ENCODE measurements around the gene SCGB3A1. TPM values are rescaled to one million over a fixed set of nuclear protein-coding genes. Genes with fewer than 3 reads are reported as not detected.

SCGB3A1 gene
- total RNA-seq, 2 experiments from 2014 or later: not detected

- Mint-ChIP-seq H3K36me3 (ENCODE audit: low read depth) (no peaks in the 10 kb centered on the region), H3K4me3 (no peak overlapping the region), H3K4me1 (peaks cover 3% of the 10 kb centered on the region), H3K9me3 (ENCODE audit: low read depth) (no peaks in the 10 kb centered on the region), H3K27me3 (no peaks in the 10 kb centered on the region), H3K27ac (no peak overlapping the region)
- ATAC-seq (no peak), DNase-seq (no peak)
- intact Hi-C loops (cut with DNase I, micrococcal nuclease): no loop called here
- POLR2A ChIA-PET: no interaction called here
- CTCF ChIA-PET: no interaction called here
Observed at GRCh38 chr5:180623411-180623834, 32.1 kb upstream of the SCGB3A1 start.

GRCh38 chr5:180622910-180623309, 31.6 kb upstream of the SCGB3A1 start:
- H3K27me3 Mint-ChIP-seq: no peaks in the 10 kb centered on the region
- no peak overlapping the region for H3K4me3 Mint-ChIP-seq
- POLR2A ChIA-PET: no interaction called here

DNA sequence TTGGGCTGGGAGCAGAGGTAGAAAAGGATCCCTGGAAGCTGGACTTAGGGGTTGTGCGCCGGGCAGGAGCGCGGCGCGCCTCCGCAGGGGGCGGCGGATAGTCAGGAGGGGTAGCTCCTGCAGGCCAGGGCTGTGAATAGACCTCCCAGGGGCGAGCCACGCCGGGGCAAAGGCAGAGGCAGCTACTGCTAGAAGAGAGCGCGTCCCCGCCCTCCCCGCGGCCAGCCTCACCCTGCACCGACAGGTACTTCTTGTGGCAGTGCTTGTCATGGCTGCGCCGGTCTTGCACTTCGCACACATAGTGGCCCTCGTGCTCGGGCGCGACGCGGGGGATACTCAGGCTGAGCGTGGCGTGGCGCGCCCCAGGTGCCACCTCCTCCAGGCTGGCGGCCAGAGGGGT, 30.0 kb upstream of the SCGB3A1 start:
- Mint-ChIP-seq H3K27me3 (no peaks in the 10 kb centered on the region), H3K4me3 (no peak overlapping the region), H3K9me3 (ENCODE audit: low read depth) (no peaks in the 10 kb centered on the region), H3K4me1 (peaks cover 3% of the 10 kb centered on the region), H3K36me3 (ENCODE audit: low read depth) (no peaks in the 10 kb centered on the region), H3K27ac (no peak overlapping the region)
- ATAC-seq (no peak), DNase-seq (no peak)
- POLR2A ChIA-PET: no interaction called here
- CTCF ChIA-PET: no interaction called here
- intact Hi-C loops (cut with DNase I, micrococcal nuclease): no loop called here

More at GRCh38 chr5:180622910-180623309, 31.6 kb upstream of the SCGB3A1 start:
- Mint-ChIP-seq H3K9me3 (ENCODE audit: low read depth) (no peaks in the 10 kb centered on the region), H3K27ac (no peak overlapping the region), H3K36me3 (ENCODE audit: low read depth) (no peaks in the 10 kb centered on the region), H3K4me1 (peaks cover 3% of the 10 kb centered on the region)
- no peak for ATAC-seq
- CTCF ChIA-PET: no interaction called here
- intact Hi-C loops (cut with DNase I, micrococcal nuclease): no loop called here
- DNase-seq: no peak

DNA sequence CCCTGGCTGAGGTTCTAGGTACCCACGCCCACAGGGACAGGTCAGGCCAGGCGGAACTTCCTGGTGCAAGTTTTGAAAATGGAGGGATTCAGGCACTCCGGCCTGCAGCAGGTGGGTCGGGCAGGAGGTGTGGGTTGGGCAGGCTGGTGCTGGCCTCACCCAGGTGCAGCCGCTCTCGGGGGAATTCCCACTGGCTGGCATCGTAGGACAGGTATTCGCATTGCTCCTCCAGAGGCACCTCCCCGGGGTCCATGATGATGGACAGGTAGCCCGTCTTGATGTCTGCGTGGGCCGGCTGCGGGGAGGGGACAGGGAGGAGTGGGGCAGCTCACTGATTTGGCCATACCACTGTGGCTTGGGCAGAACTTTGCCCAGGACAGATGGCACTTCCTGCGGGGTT, 28.7 kb upstream of the SCGB3A1 start:
- Mint-ChIP-seq H3K9me3 (ENCODE audit: low read depth) (no peaks in the 10 kb centered on the region), H3K36me3 (ENCODE audit: low read depth) (no peaks in the 10 kb centered on the region), H3K27ac (no peak overlapping the region), H3K27me3 (no peaks in the 10 kb centered on the region), H3K4me3 (no peak overlapping the region), H3K4me1 (peaks cover 3% of the 10 kb centered on the region)
- intact Hi-C loops (cut with DNase I, micrococcal nuclease): no loop called here
- ChIA-PET POLR2A (no interaction called here), CTCF (no interaction called here)
- DNase-seq (no peak), ATAC-seq (no peak)

DNA sequence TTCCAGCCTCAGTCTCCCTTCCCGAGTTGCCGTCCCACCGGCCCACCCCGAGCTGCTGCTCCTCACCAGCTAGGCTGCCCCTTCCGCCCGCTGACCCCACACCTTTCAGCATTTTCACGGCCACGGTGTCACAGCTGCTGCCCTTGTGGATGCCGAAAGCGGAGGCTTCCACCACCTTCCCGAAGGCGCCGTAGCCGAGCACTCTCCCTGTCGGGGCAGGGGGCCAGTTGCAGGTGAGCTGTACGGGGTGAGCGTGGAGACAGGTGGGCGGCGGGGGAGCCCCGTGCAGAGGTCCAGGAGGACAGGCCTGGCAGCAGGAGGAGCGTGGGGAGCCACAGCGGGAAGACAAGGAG, 28.2 kb upstream of the SCGB3A1 start:
- no peak overlapping the region for H3K4me3 Mint-ChIP-seq
- peaks cover 3% of the 10 kb centered on the region for H3K4me1 Mint-ChIP-seq
- no peaks in the 10 kb centered on the region for H3K9me3 Mint-ChIP-seq (ENCODE audit: low read depth)
- no peaks in the 10 kb centered on the region for H3K27me3 Mint-ChIP-seq
- no peak for ATAC-seq
- H3K36me3 Mint-ChIP-seq (ENCODE audit: low read depth): no peaks in the 10 kb centered on the region
- ChIA-PET CTCF (interaction anchor here (0.5 to 1.0 kb wide), 3 partner anchors 99 to 410 kb away, joined by 3 read pairs; no protein-coding TSS in a partner anchor), POLR2A (no interaction called here)
- H3K27ac Mint-ChIP-seq: no peak overlapping the region
- intact Hi-C loops (cut with DNase I, micrococcal nuclease): no loop called here
- DNase-seq: no peak

DNA sequence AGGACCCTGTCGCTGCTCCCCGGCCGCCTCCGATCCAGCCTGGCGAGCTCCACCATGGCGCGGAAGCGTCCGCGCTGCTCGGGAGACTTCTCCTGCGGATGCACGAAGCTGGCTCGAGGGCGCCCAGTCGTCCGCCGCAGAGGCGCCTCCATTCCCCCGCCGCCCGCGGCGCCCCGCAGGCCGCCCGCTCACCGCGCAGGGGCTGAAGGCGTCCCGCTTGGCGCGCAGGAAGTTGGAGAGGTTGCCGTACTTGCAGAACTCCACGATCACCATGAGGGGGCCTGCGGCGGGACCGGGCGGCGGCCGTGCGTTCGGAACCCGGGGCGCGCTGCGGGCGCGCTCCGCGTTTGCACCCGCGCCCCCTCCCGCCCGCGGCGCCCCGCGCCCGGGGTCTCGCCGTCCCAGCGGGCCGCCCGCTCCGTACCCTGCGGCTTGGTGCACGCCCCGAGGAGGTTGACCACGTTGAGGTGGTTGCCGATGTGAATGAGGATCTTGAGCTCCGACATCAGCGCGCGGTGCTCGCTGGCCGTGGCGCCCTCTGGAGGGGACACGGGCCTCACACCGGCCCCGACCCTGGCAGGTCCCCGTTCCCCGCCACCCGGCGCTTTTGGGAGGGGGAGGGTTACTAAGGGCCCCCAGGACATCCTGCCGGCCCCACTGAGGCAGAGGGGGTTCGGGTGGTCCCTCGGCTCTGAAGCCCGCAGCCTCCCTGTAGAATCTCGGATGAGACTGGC, 27.7 kb upstream of the SCGB3A1 start:
- CTCF ChIA-PET: interaction anchor here (0.5 to 1.0 kb wide), 4 partner anchors 99 to 409 kb away, joined by 3 read pairs; no protein-coding TSS in a partner anchor
- DNase-seq: peak; percentile 65
- H3K9me3 Mint-ChIP-seq (ENCODE audit: low read depth): no peaks in the 10 kb centered on the region
- H3K27ac Mint-ChIP-seq: no peak overlapping the region
- peak; percentile 80 for ATAC-seq
- peaks cover 3% of the 10 kb centered on the region for H3K4me1 Mint-ChIP-seq
- no peaks in the 10 kb centered on the region for H3K36me3 Mint-ChIP-seq (ENCODE audit: low read depth)
- peak overlapping the region; percentile 39 for H3K4me3 Mint-ChIP-seq
- POLR2A ChIA-PET: interaction anchor here (0.5 kb wide), 1 partner anchor 573 kb away, joined by 4 read pairs; no protein-coding TSS in a partner anchor
- H3K27me3 Mint-ChIP-seq: no peaks in the 10 kb centered on the region
- intact Hi-C loops (cut with DNase I, micrococcal nuclease): no loop called here

DNA sequence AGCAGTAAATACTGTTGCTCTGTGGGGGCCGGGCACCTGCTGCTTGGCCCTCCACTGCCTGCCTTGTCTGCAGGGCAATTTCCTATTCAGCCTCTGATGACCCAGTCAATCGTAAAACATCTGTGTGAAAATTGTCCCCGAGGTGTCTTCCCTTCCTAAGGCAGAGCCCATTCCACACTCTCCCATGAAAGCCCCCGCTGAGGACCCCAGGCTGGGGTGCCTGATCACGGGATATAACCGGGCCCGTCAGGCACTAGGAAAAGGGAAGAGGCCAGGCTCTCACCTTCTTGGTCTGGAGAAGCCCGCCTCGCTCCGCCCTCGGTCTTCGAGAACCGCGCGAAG, 27.2 kb upstream of the SCGB3A1 start:
- ChIA-PET POLR2A (interaction anchor here (0.5 kb wide), 1 partner anchor 573 kb away, joined by 4 read pairs; no protein-coding TSS in a partner anchor), CTCF (interaction anchor here (0.8 to 1.0 kb wide), 2 partner anchors 100 to 118 kb away, joined by 3 read pairs; no protein-coding TSS in a partner anchor)
- no peak for DNase-seq
- ATAC-seq: no peak
- no peaks in the 10 kb centered on the region for H3K4me1 Mint-ChIP-seq
- intact Hi-C loops (cut with DNase I, micrococcal nuclease): no loop called here
- no peaks in the 10 kb centered on the region for H3K9me3 Mint-ChIP-seq (ENCODE audit: low read depth)
- no peaks in the 10 kb centered on the region for H3K36me3 Mint-ChIP-seq (ENCODE audit: low read depth)
- H3K27ac Mint-ChIP-seq: no peak overlapping the region
- H3K4me3 Mint-ChIP-seq: peak overlapping the region; percentile 21
- no peaks in the 10 kb centered on the region for H3K27me3 Mint-ChIP-seq

GRCh38 chr5:180613814-180614188, 22.5 kb upstream of the SCGB3A1 start:
- no peak for DNase-seq
- Mint-ChIP-seq H3K27me3 (no peaks in the 10 kb centered on the region), H3K4me3 (no peak overlapping the region), H3K27ac (no peak overlapping the region), H3K36me3 (ENCODE audit: low read depth) (no peaks in the 10 kb centered on the region), H3K9me3 (ENCODE audit: low read depth) (no peaks in the 10 kb centered on the region), H3K4me1 (no peaks in the 10 kb centered on the region)
- intact Hi-C loops (cut with DNase I, micrococcal nuclease): no loop called here
- ChIA-PET CTCF (no interaction called here), POLR2A (no interaction called here)
- ATAC-seq: no peak

DNA sequence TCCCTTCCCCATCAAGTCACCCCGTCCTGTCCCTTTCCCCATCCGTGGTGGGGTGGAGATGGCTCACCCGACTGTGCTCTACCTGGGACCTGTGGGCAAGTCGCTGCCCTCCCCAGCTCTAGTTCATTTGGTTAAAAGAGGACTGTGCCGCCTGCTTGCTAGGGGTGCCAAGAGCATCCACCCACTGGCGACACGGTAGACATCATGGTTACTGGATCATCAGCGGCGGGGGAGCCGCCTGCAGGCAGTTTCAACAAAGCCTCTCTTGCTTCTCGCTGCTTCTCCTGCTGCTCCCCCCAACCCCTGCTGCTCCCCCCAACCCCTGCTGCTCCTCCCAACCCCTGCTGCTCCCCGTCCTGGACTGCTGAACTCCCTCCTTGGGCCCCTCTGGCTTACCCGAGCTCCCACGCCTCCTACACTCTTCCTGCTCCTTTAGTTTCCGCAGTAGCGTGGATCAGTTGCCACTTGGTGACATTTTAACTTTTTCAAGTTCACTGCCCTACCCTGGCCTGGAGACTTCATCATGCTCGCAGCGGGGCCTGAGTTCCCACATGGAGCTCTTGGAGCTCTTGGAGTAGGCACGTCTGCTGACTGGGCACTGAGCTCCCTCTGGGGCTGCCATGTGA, 22.0 kb upstream of the SCGB3A1 start:
- no peaks in the 10 kb centered on the region for H3K4me1 Mint-ChIP-seq
- no peaks in the 10 kb centered on the region for H3K36me3 Mint-ChIP-seq (ENCODE audit: low read depth)
- intact Hi-C loops (cut with DNase I, micrococcal nuclease): no loop called here
- DNase-seq (no peak), ATAC-seq (no peak)
- ChIA-PET POLR2A (no interaction called here), CTCF (no interaction called here)
- no peaks in the 10 kb centered on the region for H3K27me3 Mint-ChIP-seq
- H3K27ac Mint-ChIP-seq: no peak overlapping the region
- no peaks in the 10 kb centered on the region for H3K9me3 Mint-ChIP-seq (ENCODE audit: low read depth)
- H3K4me3 Mint-ChIP-seq: no peak overlapping the region

GRCh38 chr5:180612683-180613082, 21.4 kb upstream of the SCGB3A1 start:
- ChIA-PET CTCF (no interaction called here), POLR2A (no interaction called here)
- intact Hi-C loops (cut with DNase I, micrococcal nuclease): no loop called here
- no peak overlapping the region for H3K27ac Mint-ChIP-seq
- H3K9me3 Mint-ChIP-seq (ENCODE audit: low read depth): no peaks in the 10 kb centered on the region
- no peaks in the 10 kb centered on the region for H3K36me3 Mint-ChIP-seq (ENCODE audit: low read depth)
- H3K27me3 Mint-ChIP-seq: no peaks in the 10 kb centered on the region
- DNase-seq (no peak), ATAC-seq (no peak)
- no peak overlapping the region for H3K4me3 Mint-ChIP-seq
- no peaks in the 10 kb centered on the region for H3K4me1 Mint-ChIP-seq

DNA sequence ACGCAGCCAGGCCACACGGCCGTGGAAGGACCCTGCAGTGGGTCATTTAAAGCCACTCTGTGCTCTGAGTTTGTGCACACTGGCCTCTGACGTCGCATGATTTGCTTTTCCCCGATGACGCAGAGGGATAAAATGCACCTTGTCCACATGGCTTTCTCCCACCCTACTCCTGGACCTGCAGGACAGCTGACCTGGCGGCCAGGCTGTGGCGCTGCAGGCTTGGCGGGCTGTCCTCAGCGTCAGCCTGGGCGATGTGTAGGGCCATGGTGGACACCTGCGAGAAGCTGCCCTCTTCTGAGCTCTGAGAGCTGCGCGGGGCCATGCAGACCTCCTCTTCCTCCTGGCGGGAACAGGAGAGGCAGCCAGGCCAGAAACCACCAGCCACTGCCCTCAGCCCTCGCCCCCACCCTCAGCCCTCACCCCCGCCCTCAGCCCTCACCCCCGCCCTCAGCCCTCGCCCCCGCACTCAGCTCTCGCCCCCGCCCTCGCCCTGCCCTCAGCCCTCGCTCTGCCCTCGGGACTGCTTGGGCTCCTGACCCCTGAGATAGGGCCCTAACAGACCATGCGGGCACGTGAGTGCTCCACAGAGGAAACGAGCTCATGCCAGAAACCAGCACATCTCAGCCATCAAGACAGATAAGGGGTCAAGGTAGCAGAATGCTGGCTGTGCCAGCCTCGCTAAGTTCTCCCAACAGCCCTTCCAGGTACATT, 20.0 kb upstream of the SCGB3A1 start:
- intact Hi-C loops (cut with DNase I, micrococcal nuclease): no loop called here
- POLR2A ChIA-PET: no interaction called here
- CTCF ChIA-PET: interaction anchor here (0.7 kb wide), 1 partner anchor 58 kb away, joined by 3 read pairs; no protein-coding TSS in a partner anchor
- H3K27ac Mint-ChIP-seq: no peak overlapping the region
- no peaks in the 10 kb centered on the region for H3K36me3 Mint-ChIP-seq (ENCODE audit: low read depth)
- no peak for DNase-seq
- no peaks in the 10 kb centered on the region for H3K27me3 Mint-ChIP-seq
- H3K9me3 Mint-ChIP-seq (ENCODE audit: low read depth): no peaks in the 10 kb centered on the region
- H3K4me3 Mint-ChIP-seq: no peak overlapping the region
- no peak for ATAC-seq
- no peaks in the 10 kb centered on the region for H3K4me1 Mint-ChIP-seq
